CD4-positive, alpha-beta T cell treated with Interleukin-15 for 1 hour (primary cell): ENCODE data around the gene IMMP1L.
"Not testable (repeated sequence)": the region's sequence is repeated elsewhere in the genome, so short reads cannot be mapped to it uniquely, and the experiment has no call there.

ENCODE experiments used
- DNase-seq: peaks from one replicate; pipeline ENCODE4 v3.0.0-alpha.2; 2020

Gene IMMP1L

GRCh38 chr11:31509429-31510345 lies at the start of gene IMMP1L, which contains the start of gene ELP4:
Gene IMMP1L, minus strand, starts transcription at chr11:31509622. Its CDS starts 46,346 bp downstream, at chr11:31463276.
Gene ELP4, plus strand, starts transcription at chr11:31509767. Its CDS starts 18 bp downstream, at chr11:31509785.
- DNase-seq: peak; percentile 95

- no peak for DNase-seq
Observed at GRCh38 chr11:31558001-31558400, 48.6 kb upstream of the IMMP1L start.

- no peak for DNase-seq
Observed at GRCh38 chr11:31555938-31556337, 46.5 kb upstream of the IMMP1L start.

GRCh38 chr11:31542862-31543261 lies 33.4 kb upstream of the IMMP1L start:
- no peak for DNase-seq

- no peak for DNase-seq
Observed at GRCh38 chr11:31535479-31535878, 26.1 kb upstream of the IMMP1L start.

GRCh38 chr11:31531293-31531692 lies 21.9 kb upstream of the IMMP1L start:
- DNase-seq: no peak

GRCh38 chr11:31529701-31530100 lies 20.3 kb upstream of the IMMP1L start:
- DNase-seq: no peak

GRCh38 chr11:31529189-31529588 lies 19.8 kb upstream of the IMMP1L start:
- DNase-seq: no peak

- DNase-seq: no peak
Observed at GRCh38 chr11:31521497-31522150, 12.2 kb upstream of the IMMP1L start.

GRCh38 chr11:31512117-31512516 lies 2.7 kb upstream of the IMMP1L start:
- DNase-seq: no peak

- DNase-seq: no peak
Observed at GRCh38 chr11:31509051-31509428, 382 bp downstream of the IMMP1L start.

GRCh38 chr11:31500560-31500959 lies 8.9 kb downstream of the IMMP1L start:
- no peak for DNase-seq

GRCh38 chr11:31499576-31500178 lies 9.7 kb downstream of the IMMP1L start:
- DNase-seq: no peak

- not testable (repeated sequence) for DNase-seq
Observed at GRCh38 chr11:31493762-31494161, 15.7 kb downstream of the IMMP1L start.

- no peak for DNase-seq
Observed at GRCh38 chr11:31493235-31493634, 16.2 kb downstream of the IMMP1L start.

GRCh38 chr11:31492320-31492913 lies 17.0 kb downstream of the IMMP1L start:
- DNase-seq: no peak

- DNase-seq: no peak
Observed at GRCh38 chr11:31487848-31488247, 21.6 kb downstream of the IMMP1L start.

GRCh38 chr11:31484497-31484896 lies 24.9 kb downstream of the IMMP1L start:
- DNase-seq: no peak

- no peak for DNase-seq
Observed at GRCh38 chr11:31480930-31481329, 28.5 kb downstream of the IMMP1L start.

GRCh38 chr11:31479066-31479465 lies 30.4 kb downstream of the IMMP1L start:
- DNase-seq: no peak

- DNase-seq: no peak
Observed at GRCh38 chr11:31478223-31478590, 31.2 kb downstream of the IMMP1L start.

- DNase-seq: no peak
Observed at GRCh38 chr11:31477528-31478222, 31.7 kb downstream of the IMMP1L start.

- DNase-seq: no peak
Observed at GRCh38 chr11:31474083-31474482, 35.3 kb downstream of the IMMP1L start.
